Measurements from ENCODE around the gene CDNF.

DNA sequence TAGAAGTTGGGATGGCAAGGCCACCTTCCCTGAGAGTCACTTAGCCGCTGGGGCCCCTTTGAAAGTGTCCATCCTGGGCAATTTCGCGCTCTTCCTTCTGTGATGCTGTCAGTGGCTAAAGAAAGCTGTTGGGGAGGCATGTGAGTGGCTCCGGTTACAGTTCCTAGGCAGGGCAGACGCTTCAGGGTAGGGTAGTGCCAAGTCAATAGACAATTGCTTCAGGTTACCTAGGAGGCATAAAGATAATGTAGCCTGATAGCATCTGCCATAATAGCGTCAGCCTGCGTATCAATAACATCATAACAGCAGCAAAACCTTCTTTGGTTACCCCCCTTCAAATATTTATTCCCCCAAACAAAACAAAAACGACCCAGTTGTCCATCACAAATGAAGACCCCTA, 63.0 kb downstream of the CDNF start, which contains the start of gene FAM107B:
- TF ChIP-seq POLR2AphosphoS2 (IDR thresholded peaks at IDR 0.05; ENCODE audit: low read depth, low read length): no peak
- TF ChIP-seq, protein P1, sequence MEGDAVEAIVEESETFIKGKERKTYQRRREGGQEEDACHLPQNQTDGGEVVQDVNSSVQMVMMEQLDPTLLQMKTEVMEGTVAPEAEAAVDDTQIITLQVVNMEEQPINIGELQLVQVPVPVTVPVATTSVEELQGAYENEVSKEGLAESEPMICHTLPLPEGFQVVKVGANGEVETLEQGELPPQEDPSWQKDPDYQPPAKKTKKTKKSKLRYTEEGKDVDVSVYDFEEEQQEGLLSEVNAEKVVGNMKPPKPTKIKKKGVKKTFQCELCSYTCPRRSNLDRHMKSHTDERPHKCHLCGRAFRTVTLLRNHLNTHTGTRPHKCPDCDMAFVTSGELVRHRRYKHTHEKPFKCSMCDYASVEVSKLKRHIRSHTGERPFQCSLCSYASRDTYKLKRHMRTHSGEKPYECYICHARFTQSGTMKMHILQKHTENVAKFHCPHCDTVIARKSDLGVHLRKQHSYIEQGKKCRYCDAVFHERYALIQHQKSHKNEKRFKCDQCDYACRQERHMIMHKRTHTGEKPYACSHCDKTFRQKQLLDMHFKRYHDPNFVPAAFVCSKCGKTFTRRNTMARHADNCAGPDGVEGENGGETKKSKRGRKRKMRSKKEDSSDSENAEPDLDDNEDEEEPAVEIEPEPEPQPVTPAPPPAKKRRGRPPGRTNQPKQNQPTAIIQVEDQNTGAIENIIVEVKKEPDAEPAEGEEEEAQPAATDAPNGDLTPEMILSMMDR (IDR thresholded peaks at IDR 0.05 in 2 of 3, conservative IDR thresholded peaks at IDR 0.05 in 1 of 3; ENCODE audit: control insufficient read depth in 2 of 3, extremely low read depth in 1 of 3, insufficient read depth in 1 of 3, low read depth in 3 of 3, low read length in 3 of 3): no peak
